Colonic mucosa (tissue), 4 donors: ENCODE measurements around the gene BRPF3. TPM values are rescaled to one million over a fixed set of nuclear protein-coding genes. Genes with fewer than 3 reads are reported as not detected.

Experiments used
- DNase-seq: peaks from one replicate; pipeline ENCODE4 v3.0.0-alpha.2; 2020
- H3K27ac ChIP-seq: fragments of 200-600 bp; one replicate; pipeline ENCODE4 v1.8.0; 2021
- H3K27me3 ChIP-seq: fragments of 200-600 bp; one replicate; pipeline ENCODE4 v1.8.0; 2021
- H3K36me3 ChIP-seq: fragments of 200-600 bp; one replicate; pipeline ENCODE4 v1.8.0; 2021
- H3K4me1 ChIP-seq: fragments of 200-600 bp; one replicate; pipeline ENCODE4 v1.8.0; 2021; ENCODE audit warnings: mild to moderate bottlenecking
- H3K4me3 ChIP-seq: fragments of 200-600 bp; one replicate; pipeline ENCODE4 v1.8.0; 2021
- H3K9ac ChIP-seq, 2 donors: one replicate each; pipeline ENCODE4 v1.7.0; 2013; ENCODE audit warnings: control low read depth in 2 of 2, low read depth in 2 of 2, low read length in 2 of 2
- H3K9me3 ChIP-seq: fragments of 200-600 bp; one replicate; pipeline ENCODE4 v1.8.0; 2021
- CTCF ChIP-seq: fragments of 200-600 bp; IDR thresholded peaks from one replicate; pipeline ENCODE4 v1.8.0; 2022; ENCODE audit warnings: antibody characterized with exemption, mild to moderate bottlenecking
- intact Hi-C: fragments of 100-400 bp; cut with DNase I; formaldehyde crosslinking; loops from one replicate; pipeline ENCODE4 v1.14.1; 2022
- total RNA-seq, 2 donors: library from RNA; stranded (reverse); fragmentation: NEBNext Ultra II Directional in 1 of 2; extraction: Animal tissue kit (Norgen Biotek cat#: 25700) in 1 of 2; gene quantifications; one replicate each; pipeline ENCODE4 v1.2.1, GENCODE V29; 2021
- donor health status: healthy.
- donor health status: DM: no; HTN: no; CAD: no.
- donor health status: DM: no; HTN: no; CAD: no.

Gene BRPF3
- total RNA-seq, 2 donors from 2014 or later = 61.3 to 68.2 TPM

- no peak overlapping the region for H3K4me3 ChIP-seq
- no peak for TF ChIP-seq CTCF
- intact Hi-C loops = no loop called here
- H3K9me3 ChIP-seq = no peaks in the 10 kb centered on the region
- H3K4me1 ChIP-seq = peaks cover 18% of the 10 kb centered on the region
- H3K27me3 ChIP-seq = no peaks in the 10 kb centered on the region
- peaks cover 18% of the 10 kb centered on the region for H3K36me3 ChIP-seq
- H3K27ac ChIP-seq = peak overlapping the region; percentile 67
- peak; percentile 70 for DNase-seq
- H3K9ac ChIP-seq = no peak overlapping the region
Measured at GRCh38 chr6:36209606-36210005, 13.1 kb downstream of the BRPF3 start.

- Histone ChIP-seq H3K9me3 (no peaks in the 10 kb centered on the region), H3K4me1 (peaks cover 18% of the 10 kb centered on the region), H3K36me3 (peaks cover 18% of the 10 kb centered on the region), H3K27ac (peak overlapping the region; percentile 67), H3K27me3 (no peaks in the 10 kb centered on the region), H3K9ac (peak overlapping the region in 1 of 2 donors; percentile 72), H3K4me3 (peak overlapping the region; percentile 1)
- no peak for TF ChIP-seq CTCF
- intact Hi-C loops = no loop called here
- peak; percentile 82 for DNase-seq
Measured at GRCh38 chr6:36210182-36210581, 13.6 kb downstream of the BRPF3 start.

- peak overlapping the region; percentile 67 for H3K27ac ChIP-seq
Measured at GRCh38 chr6:36210886-36211595, 14.5 kb downstream of the BRPF3 start.

GRCh38 chr6:36216559-36216958, 20.0 kb downstream of the BRPF3 start:
- H3K4me3 ChIP-seq = no peak overlapping the region
- no peaks in the 10 kb centered on the region for H3K9me3 ChIP-seq
- intact Hi-C loops = no loop called here
- no peaks in the 10 kb centered on the region for H3K27me3 ChIP-seq
- H3K27ac ChIP-seq = no peak overlapping the region
- H3K9ac ChIP-seq = peak overlapping the region in 1 of 2 donors; percentile 52
- peaks cover 13% of the 10 kb centered on the region for H3K4me1 ChIP-seq
- peaks cover 9% of the 10 kb centered on the region for H3K36me3 ChIP-seq
- DNase-seq = peak; percentile 61
- no peak for TF ChIP-seq CTCF

More at GRCh38 chr6:36210886-36211595, 14.5 kb downstream of the BRPF3 start:
- Histone ChIP-seq H3K4me1 (peaks cover 18% of the 10 kb centered on the region), H3K9me3 (no peaks in the 10 kb centered on the region), H3K36me3 (peaks cover 18% of the 10 kb centered on the region), H3K9ac (peak overlapping the region in 1 of 2 donors; percentile 72), H3K27me3 (no peaks in the 10 kb centered on the region), H3K4me3 (peak overlapping the region; percentile 1)
- intact Hi-C loops = no loop called here
- no peak for TF ChIP-seq CTCF
- DNase-seq = no peak

- H3K27me3 ChIP-seq = no peaks in the 10 kb centered on the region
- no peak for TF ChIP-seq CTCF
- no peak overlapping the region for H3K9ac ChIP-seq
- H3K9me3 ChIP-seq = no peaks in the 10 kb centered on the region
- H3K4me3 ChIP-seq = no peak overlapping the region
- peaks cover 9% of the 10 kb centered on the region for H3K36me3 ChIP-seq
- H3K4me1 ChIP-seq = peaks cover 17% of the 10 kb centered on the region
- DNase-seq = no peak
- intact Hi-C loops = no loop called here
- H3K27ac ChIP-seq = no peak overlapping the region
Measured at GRCh38 chr6:36217188-36217587, 20.6 kb downstream of the BRPF3 start.
